Right lobe of liver (tissue), 6 donors: ENCODE measurements around the gene MYMK. TPM values are rescaled to one million over a fixed set of nuclear protein-coding genes. Genes with fewer than 3 reads are reported as not detected.

Source experiments
- ATAC-seq, 4 donors: fragments of 200-7000 bp; cut with Tn5 transposase; one replicate each; pipeline ENCODE4 v1.9.1; 2020; ENCODE audit warnings: mild to moderate bottlenecking in 4 of 4, moderate library complexity in 4 of 4
- DNase-seq, 3 donors: peaks; one replicate each; pipeline ENCODE4 v3.0.0-alpha.2; 2020
- H3K27ac ChIP-seq, 3 donors: fragments of 200-600 bp; one replicate each; pipeline ENCODE4 v1.8.0; 2022
- H3K27me3 ChIP-seq, 2 donors: fragments of 200-600 bp; one replicate each; pipeline ENCODE4 v1.8.0; 2022
- H3K36me3 ChIP-seq, 4 donors: fragments of 200-600 bp; sonication (generic) in 1 of 4; one replicate each; pipeline versions ENCODE4 v1.5.1 to v1.8.0; 2017 to 2022; ENCODE audit warnings: control low read depth in 1 of 4
- H3K4me1 ChIP-seq, 4 donors: fragments of 200-600 bp; sonication (generic) in 1 of 4; one replicate each; pipeline versions ENCODE4 v1.5.1 to v1.8.0; 2017 to 2022; ENCODE audit warnings: control low read depth in 1 of 4
- H3K4me3 ChIP-seq, 3 donors: fragments of 200-600 bp; one replicate each; pipeline ENCODE4 v1.8.0; 2022
- H3K9me3 ChIP-seq, 4 donors: fragments of 200-600 bp; sonication (generic) in 1 of 4; one replicate each; pipeline versions ENCODE4 v1.5.1 to v1.8.0; 2017 to 2022; ENCODE audit warnings: control low read depth in 1 of 4
- POLR2A ChIP-seq: fragments of 450-650 bp; IDR thresholded peaks from one replicate; pipeline ENCODE4 v1.6.1; 2017; ENCODE audit warnings: antibody characterized with exemption, mild to moderate bottlenecking
- WGBS: methylation state at CpG from one replicate; pipeline ENCODE4 v1.1.6; 2018; ENCODE audit warnings: low coverage, low lambda C conversion rate; ENCODE audit not compliant: insufficient coverage; ENCODE audit errors: missing lambda C conversion rate; 5-methylcytosine and 5-hydroxymethylcytosine counted together
- intact Hi-C, 2 donors: fragments of 100-400 bp; cut with DNase I; formaldehyde crosslinking; loops; one replicate each; pipeline versions ENCODE4 v1.11.2 to v1.14.1; 2022
- total RNA-seq, 6 experiments: library from RNA; depleted of rRNA in 2 of 6; stranded (reverse); fragments of >200 nt in 2 of 6; fragmentation: NEBNext Ultra II Directional in 3 of 6; extraction: Animal tissue kit (Norgen Biotek cat#: 25700) in 3 of 6; gene quantifications; one replicate each; pipeline versions ENCODE4 v1.1.0 to v1.2.4, GENCODE V29; 2016 to 2023
- TF ChIP-seq, protein P1 (sequence below), 4 donors: fragments of 200-600 bp in 3 of 4; fragments of 450-650 bp in 1 of 4; IDR thresholded peaks; one replicate each; pipeline versions ENCODE4 v1.5.1 to v1.8.0; 2016 to 2022; ENCODE audit warnings: antibody characterized with exemption in 4 of 4, mild to moderate bottlenecking in 2 of 4
- donor health status: DM: no; HTN: yes; CAD: no.
- donor health status: DM: no; HTN: no; CAD: no.
- donor health status: DM: no; HTN: no; CAD: no.
- donor health status: DM: no; HTN: yes; CAD: no.
- donor health status: DM: no; HTN: yes; CAD: no.

The MYMK gene
- total RNA-seq, 6 experiments from 2014 or later = not detected

GRCh38 chr9:133563291-133563796 lies 38.6 kb upstream of the MYMK start:
- intact Hi-C loops = no loop called here
- H3K4me3 ChIP-seq = no peak overlapping the region
- H3K27me3 ChIP-seq = no peaks in the 10 kb centered on the region
- no peaks in the 10 kb centered on the region for H3K36me3 ChIP-seq
- no peak for TF ChIP-seq POLR2A
- TF ChIP-seq, protein P1, sequence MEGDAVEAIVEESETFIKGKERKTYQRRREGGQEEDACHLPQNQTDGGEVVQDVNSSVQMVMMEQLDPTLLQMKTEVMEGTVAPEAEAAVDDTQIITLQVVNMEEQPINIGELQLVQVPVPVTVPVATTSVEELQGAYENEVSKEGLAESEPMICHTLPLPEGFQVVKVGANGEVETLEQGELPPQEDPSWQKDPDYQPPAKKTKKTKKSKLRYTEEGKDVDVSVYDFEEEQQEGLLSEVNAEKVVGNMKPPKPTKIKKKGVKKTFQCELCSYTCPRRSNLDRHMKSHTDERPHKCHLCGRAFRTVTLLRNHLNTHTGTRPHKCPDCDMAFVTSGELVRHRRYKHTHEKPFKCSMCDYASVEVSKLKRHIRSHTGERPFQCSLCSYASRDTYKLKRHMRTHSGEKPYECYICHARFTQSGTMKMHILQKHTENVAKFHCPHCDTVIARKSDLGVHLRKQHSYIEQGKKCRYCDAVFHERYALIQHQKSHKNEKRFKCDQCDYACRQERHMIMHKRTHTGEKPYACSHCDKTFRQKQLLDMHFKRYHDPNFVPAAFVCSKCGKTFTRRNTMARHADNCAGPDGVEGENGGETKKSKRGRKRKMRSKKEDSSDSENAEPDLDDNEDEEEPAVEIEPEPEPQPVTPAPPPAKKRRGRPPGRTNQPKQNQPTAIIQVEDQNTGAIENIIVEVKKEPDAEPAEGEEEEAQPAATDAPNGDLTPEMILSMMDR (IDR thresholded peaks at IDR 0.05) = no peak
- H3K27ac ChIP-seq = no peak overlapping the region
- no peak for DNase-seq
- no peaks in the 10 kb centered on the region for H3K9me3 ChIP-seq
- ATAC-seq = no peak
- 41% methylated on average over 7 of the region's 14 CpGs for WGBS
- peaks cover 0 to 6% (median 0%) of the 10 kb centered on the region in 4 donors for H3K4me1 ChIP-seq

DNA sequence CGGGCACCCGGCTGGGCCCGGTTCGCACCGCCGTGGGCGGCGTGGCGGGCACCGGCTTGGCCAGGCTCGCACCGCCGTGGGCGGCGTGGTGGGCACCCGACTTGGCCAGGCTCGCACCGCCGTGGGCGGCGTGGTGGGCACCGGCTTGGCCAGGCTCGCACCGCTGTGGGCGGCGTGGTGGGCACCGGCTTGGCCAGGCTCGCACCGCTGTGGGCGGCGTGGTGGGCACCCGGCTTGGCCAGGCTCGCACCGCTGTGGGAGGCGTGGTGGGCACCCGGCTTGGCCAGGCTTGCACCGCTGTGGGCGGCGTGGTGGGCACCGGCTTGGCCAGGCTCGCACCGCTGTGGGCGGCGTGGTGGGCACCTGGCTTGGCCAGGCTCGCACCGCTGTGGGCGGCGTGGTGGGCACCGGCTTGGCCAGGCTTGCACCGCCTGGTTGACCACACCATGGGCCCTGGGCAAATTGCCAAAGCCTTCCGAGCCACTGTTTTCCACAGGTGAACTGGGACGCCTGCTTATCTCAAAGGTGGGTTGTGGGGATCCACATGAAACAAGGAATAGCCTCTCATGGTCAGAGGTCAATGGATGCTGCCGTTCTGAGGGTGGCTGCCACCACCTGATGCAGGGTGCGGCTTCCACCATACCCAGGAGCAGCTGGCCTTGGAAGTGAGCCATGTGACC lies 38.0 kb upstream of the MYMK start:
- no CpG with 5 or more reads among the region's 54 CpGs for WGBS
- Histone ChIP-seq H3K4me1 (peaks cover 0 to 6% (median 0%) of the 10 kb centered on the region in 4 donors), H3K9me3 (no peaks in the 10 kb centered on the region), H3K4me3 (no peak overlapping the region), H3K36me3 (no peaks in the 10 kb centered on the region), H3K27me3 (no peaks in the 10 kb centered on the region), H3K27ac (no peak overlapping the region)
- TF ChIP-seq, protein P1 (IDR thresholded peaks at IDR 0.05) = no peak
- TF ChIP-seq POLR2A = no peak
- intact Hi-C loops = no loop called here
- DNase-seq (no peak), ATAC-seq (no peak)

DNA sequence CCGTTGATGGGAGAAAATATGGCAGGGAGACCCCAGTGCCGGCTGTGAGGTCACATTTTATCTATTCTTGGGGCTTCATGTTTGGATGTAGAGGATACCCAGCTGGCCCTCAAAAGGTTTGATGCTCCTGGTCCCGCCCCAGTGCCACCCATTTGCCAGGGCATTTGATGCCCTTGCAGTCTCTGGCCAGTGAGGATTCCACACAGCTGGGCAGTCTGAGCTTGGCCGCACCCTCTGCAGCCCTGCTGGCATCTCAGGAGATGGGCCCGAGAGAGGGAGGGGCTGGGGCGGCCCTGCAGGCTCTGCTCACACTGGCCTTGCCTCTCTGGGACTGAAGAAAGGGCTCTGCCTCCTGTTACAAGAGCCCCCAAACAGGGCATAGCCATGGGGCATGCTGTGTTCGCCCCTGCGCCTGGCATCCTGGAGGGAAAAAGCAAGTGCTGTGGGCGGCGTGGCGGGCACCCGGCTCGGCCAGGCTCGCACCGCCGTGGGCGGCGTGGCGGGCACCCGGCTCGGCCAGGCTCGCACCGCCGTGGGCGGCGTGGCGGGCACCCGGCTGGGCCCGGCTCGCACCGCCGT lies 37.3 kb upstream of the MYMK start:
- WGBS = 89% methylated on average over 16 of the region's 32 CpGs
- peaks cover 0 to 6% (median 0%) of the 10 kb centered on the region in 4 donors for H3K4me1 ChIP-seq
- no peak for ATAC-seq
- no peak overlapping the region for H3K27ac ChIP-seq
- no peaks in the 10 kb centered on the region for H3K36me3 ChIP-seq
- no peak for TF ChIP-seq POLR2A
- TF ChIP-seq, protein P1 (IDR thresholded peaks at IDR 0.05) = no peak
- H3K4me3 ChIP-seq = no peak overlapping the region
- H3K27me3 ChIP-seq = no peaks in the 10 kb centered on the region
- H3K9me3 ChIP-seq = no peaks in the 10 kb centered on the region
- intact Hi-C loops = no loop called here
- no peak for DNase-seq

- no CpG with 5 or more reads among the region's 22 CpGs for WGBS
- H3K27me3 ChIP-seq = no peaks in the 10 kb centered on the region
- ATAC-seq (no peak), DNase-seq (no peak)
- H3K36me3 ChIP-seq = no peaks in the 10 kb centered on the region
- no peaks in the 10 kb centered on the region for H3K9me3 ChIP-seq
- H3K4me1 ChIP-seq = peaks cover 0 to 6% (median 0%) of the 10 kb centered on the region in 4 donors
- no peak overlapping the region for H3K27ac ChIP-seq
- intact Hi-C loops = no loop called here
- no peak for TF ChIP-seq POLR2A
- TF ChIP-seq, protein P1 (IDR thresholded peaks at IDR 0.05) = no peak
- H3K4me3 ChIP-seq = no peak overlapping the region
Measured at GRCh38 chr9:133560944-133561343, 36.2 kb upstream of the MYMK start.
